D721Med (cell line): Measurements from ENCODE around the gene PTPRT.

Source experiments
- DNase-seq: peaks from one replicate; pipeline ENCODE4 v3.0.0; 2011; ENCODE audit warnings: low spot score; ENCODE audit not compliant: insufficient read length
- FAIRE-seq: peaks from 2 replicates; lab custom pipeline; 2011; peaks lifted over from hg19 to GRCh38; lab: Jason Lieb, UNC
- CTCF ChIP-seq: IDR thresholded peaks from 2 replicates; pipeline ENCODE4 v1.5.1; 2012; ENCODE audit warnings: mild to moderate bottlenecking, control low read depth; ENCODE audit not compliant: insufficient read depth; ENCODE audit errors: missing control alignments

Gene PTPRT

GRCh38 chr20:42134265-42135098 is 1055.2 kb downstream of the PTPRT start:
- no peak for TF ChIP-seq CTCF
- FAIRE-seq = no peak

GRCh38 chr20:42130810-42131596 is 1058.7 kb downstream of the PTPRT start:
- FAIRE-seq (no peak), DNase-seq (no peak)
- TF ChIP-seq CTCF = no peak

More at GRCh38 chr20:42134265-42135098, 1055.2 kb downstream of the PTPRT start:
- DNase-seq = no peak

GRCh38 chr20:42125426-42125825 is 1064.3 kb downstream of the PTPRT start:
- FAIRE-seq (no peak), DNase-seq (no peak)
- no peak for TF ChIP-seq CTCF

GRCh38 chr20:42123981-42124473 is 1065.7 kb downstream of the PTPRT start:
- TF ChIP-seq CTCF = no peak

GRCh38 chr20:42118409-42119125 is 1071.1 kb downstream of the PTPRT start:
- DNase-seq (no peak), FAIRE-seq (no peak)
- TF ChIP-seq CTCF = no peak

More at GRCh38 chr20:42123981-42124473, 1065.7 kb downstream of the PTPRT start:
- FAIRE-seq = no peak
- DNase-seq = no peak

- DNase-seq = no peak
- no peak for TF ChIP-seq CTCF
- no peak for FAIRE-seq
Measured at GRCh38 chr20:42118001-42118400, 1071.7 kb downstream of the PTPRT start.
